22Rv1 (cell line): Measurements from ENCODE around the gene HDHD2.

ENCODE experiments used
- ZFX ChIP-seq: fragments of 450-650 bp; IDR thresholded peaks from 2 replicates; pipeline ENCODE4 v1.6.1; 2017; ENCODE audit warnings: antibody characterized with exemption, borderline replicate concordance
- TF ChIP-seq, protein P1 (sequence below): fragments of 450-650 bp; IDR thresholded peaks from 2 replicates; pipeline ENCODE4 v1.5.1; 2017; ENCODE audit warnings: mild to moderate bottlenecking

DNA sequence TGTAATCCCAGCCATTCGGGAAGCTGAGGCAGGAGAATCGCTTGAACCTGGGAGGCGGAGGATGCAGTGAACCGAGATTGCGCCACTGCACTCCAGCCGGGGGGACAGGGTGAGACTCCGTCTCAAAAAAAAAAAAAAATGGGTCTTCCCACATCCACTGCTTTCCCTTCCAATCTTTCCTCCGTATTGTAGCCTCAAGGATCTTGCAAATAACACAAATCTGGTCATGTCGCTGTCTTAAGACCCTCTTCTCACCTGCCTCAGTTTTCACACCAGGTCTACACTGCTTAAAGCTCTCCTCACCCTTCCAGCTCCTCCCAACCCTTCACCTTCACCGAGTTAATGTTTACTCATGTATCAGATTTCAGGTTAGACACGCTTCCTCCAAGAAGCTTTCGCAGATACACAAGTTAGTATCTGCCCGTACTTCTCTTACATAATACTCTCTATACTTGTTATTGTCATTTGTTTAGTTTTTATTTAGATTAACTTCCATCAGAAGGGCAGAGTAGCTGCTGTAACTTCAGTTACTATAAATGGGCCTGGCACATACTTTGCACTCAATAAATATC lies 24.3 kb upstream of the HDHD2 start:
- TF ChIP-seq, protein P1, sequence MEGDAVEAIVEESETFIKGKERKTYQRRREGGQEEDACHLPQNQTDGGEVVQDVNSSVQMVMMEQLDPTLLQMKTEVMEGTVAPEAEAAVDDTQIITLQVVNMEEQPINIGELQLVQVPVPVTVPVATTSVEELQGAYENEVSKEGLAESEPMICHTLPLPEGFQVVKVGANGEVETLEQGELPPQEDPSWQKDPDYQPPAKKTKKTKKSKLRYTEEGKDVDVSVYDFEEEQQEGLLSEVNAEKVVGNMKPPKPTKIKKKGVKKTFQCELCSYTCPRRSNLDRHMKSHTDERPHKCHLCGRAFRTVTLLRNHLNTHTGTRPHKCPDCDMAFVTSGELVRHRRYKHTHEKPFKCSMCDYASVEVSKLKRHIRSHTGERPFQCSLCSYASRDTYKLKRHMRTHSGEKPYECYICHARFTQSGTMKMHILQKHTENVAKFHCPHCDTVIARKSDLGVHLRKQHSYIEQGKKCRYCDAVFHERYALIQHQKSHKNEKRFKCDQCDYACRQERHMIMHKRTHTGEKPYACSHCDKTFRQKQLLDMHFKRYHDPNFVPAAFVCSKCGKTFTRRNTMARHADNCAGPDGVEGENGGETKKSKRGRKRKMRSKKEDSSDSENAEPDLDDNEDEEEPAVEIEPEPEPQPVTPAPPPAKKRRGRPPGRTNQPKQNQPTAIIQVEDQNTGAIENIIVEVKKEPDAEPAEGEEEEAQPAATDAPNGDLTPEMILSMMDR = no peak
- TF ChIP-seq ZFX = no peak
